Caco-2 (cell line): ENCODE data around the gene EMILIN2. TPM values are rescaled to one million over a fixed set of nuclear protein-coding genes. Genes with fewer than 3 reads are reported as not detected.
"Not testable (repeated sequence)": the region's sequence is repeated elsewhere in the genome, so short reads cannot be mapped to it uniquely, and the experiment has no call there.

Experiments
- BruUV-seq: library from RNA; stranded (reverse); fragments of 400-500 nt; replicated peaks from 2 replicates; lab custom pipeline; 2021; lab: Mats Ljungman, UMichigan
- CTCF ChIA-PET: fragments of 300-600 bp; sonication (Branson Sonifier 250); formaldehyde crosslinking; loops from one replicate; lab custom pipeline; 2022; ENCODE audit warnings: antibody characterized with exemption; lab: Charles Lee
- POLR2A ChIA-PET: fragments of 300-600 bp; sonication (Branson Sonifier 250); formaldehyde crosslinking; loops from one replicate; lab custom pipeline; 2022; ENCODE audit warnings: antibody characterized with exemption; lab: Charles Lee
- DNase-seq, 2 experiments: peaks; one replicate each; pipeline versions ENCODE4 v3.0.0 to v3.0.0-alpha.2; 2020 to 2022
- H3K27me3 ChIP-seq: replicated peaks from 2 replicates; pipeline ENCODE4 v1.6.0; 2011; ENCODE audit warnings: low read length; ENCODE audit not compliant: control insufficient read depth, insufficient read depth
- H3K36me3 ChIP-seq: 2 replicates; pipeline ENCODE4 v1.5.1; 2011; ENCODE audit warnings: low read length; ENCODE audit not compliant: control insufficient read depth, insufficient read depth
- H3K4me1 ChIP-seq: fragments of 250-450 bp; sonication (Bioruptor Pico); 2 replicates; pipeline ENCODE4 v1.5.1; 2020; ENCODE audit warnings: mild to moderate bottlenecking
- H3K4me3 ChIP-seq: 2 replicates; pipeline ENCODE4 v1.5.1; 2011; ENCODE audit warnings: low read depth, mild to moderate bottlenecking, control low read depth, low read length
- H3K9me3 ChIP-seq: fragments of 250-450 bp; sonication (Bioruptor Pico); 2 replicates; pipeline ENCODE4 v1.5.1; 2020; ENCODE audit warnings: mild to moderate bottlenecking, moderate library complexity
- H3K27ac Mint-ChIP-seq: one replicate; pipeline ENCODE4 v1.8.0; 2022; ENCODE audit warnings: mixed read lengths; ENCODE audit not compliant: unreplicated experiment
- H3K27me3 Mint-ChIP-seq: one replicate; pipeline ENCODE4 v1.8.0; 2022; ENCODE audit warnings: mixed read lengths; ENCODE audit not compliant: insufficient read depth, unreplicated experiment
- H3K36me3 Mint-ChIP-seq: one replicate; pipeline ENCODE4 v1.8.0; 2022; ENCODE audit warnings: mild to moderate bottlenecking, mixed read lengths; ENCODE audit not compliant: insufficient read depth, unreplicated experiment
- H3K4me1 Mint-ChIP-seq: one replicate; pipeline ENCODE4 v1.8.0; 2022; ENCODE audit warnings: low read depth, mixed read lengths; ENCODE audit not compliant: unreplicated experiment
- H3K4me3 Mint-ChIP-seq: one replicate; pipeline ENCODE4 v1.8.0; 2022; ENCODE audit warnings: mild to moderate bottlenecking, moderate library complexity, mixed read lengths; ENCODE audit not compliant: unreplicated experiment
- H3K9me3 Mint-ChIP-seq: one replicate; pipeline ENCODE4 v1.8.0; 2022; ENCODE audit warnings: mixed read lengths; ENCODE audit not compliant: unreplicated experiment
- CTCF ChIP-seq, 2 experiments: fragments of 200-600 bp in 1 of 2; IDR thresholded peaks; 1 replicate in 1 of 2; 2 replicates in 1 of 2; pipeline versions ENCODE4 v1.5.1 to v1.8.0; 2011 to 2022; ENCODE audit warnings: antibody characterized with exemption in 1 of 2, control low read depth in 1 of 2, inconsistent platforms in 1 of 2, low read depth in 1 of 2, low read length in 1 of 2, mild to moderate bottlenecking in 1 of 2, moderate library complexity in 1 of 2; ENCODE audit not compliant: insufficient read depth in 1 of 2, severe bottlenecking in 1 of 2, unreplicated experiment in 1 of 2
- intact Hi-C: fragments of 100-400 bp; cut with micrococcal nuclease; formaldehyde crosslinking; loops from one replicate; pipeline ENCODE4 v1.10.0; 2022; ENCODE audit not compliant: unreplicated experiment
- total RNA-seq: library from RNA; stranded (reverse); gene quantifications from 2 replicates; pipeline ENCODE4 v1.2.3, GENCODE V29; 2022

Gene EMILIN2
- total RNA-seq, 1 experiment from 2014 or later = 53.4 TPM

GRCh38 chr18:2805970-2806943 is 40.5 kb upstream of the EMILIN2 start:
- no TSS peak for BruUV-seq
- CTCF ChIA-PET = no interaction called here
- Mint-ChIP-seq H3K4me3 (no peak overlapping the region), H3K4me1 (peaks cover 9% of the 10 kb centered on the region), H3K36me3 (peaks cover 32% of the 10 kb centered on the region), H3K27me3 (no peaks in the 10 kb centered on the region), H3K27ac (no peak overlapping the region), H3K9me3 (peaks cover 12% of the 10 kb centered on the region)
- no peaks in the 10 kb centered on the region for H3K4me1 ChIP-seq
- no peak overlapping the region for H3K4me3 ChIP-seq
- POLR2A ChIA-PET = no interaction called here
- TF ChIP-seq CTCF (IDR thresholded peaks at IDR 0.05; ENCODE audit: insufficient read depth in 1 of 2, low read depth in 1 of 2, low read length in 1 of 2, severe bottlenecking in 1 of 2, unreplicated experiment in 1 of 2) = no peak
- intact Hi-C loops = loop anchor here (5.0 kb wide), 1 partner anchor 41 kb away; the partner anchor contains the start of gene EMILIN2
- no peaks in the 10 kb centered on the region for H3K27me3 ChIP-seq
- no peaks in the 10 kb centered on the region for H3K36me3 ChIP-seq
- H3K9me3 ChIP-seq = peaks cover 8% of the 10 kb centered on the region; the same call in 1 of the 2 replicates
- DNase-seq = no peak

- peaks cover 32% of the 10 kb centered on the region for H3K9me3 Mint-ChIP-seq
- H3K4me1 ChIP-seq, H3K27me3 ChIP-seq, H3K27me3 Mint-ChIP-seq, BruUV-seq, H3K4me3 ChIP-seq, H3K4me3 Mint-ChIP-seq, H3K27ac Mint-ChIP-seq, H3K4me1 Mint-ChIP-seq, H3K36me3 ChIP-seq, CTCF ChIA-PET, POLR2A ChIA-PET, DNase-seq: not testable (repeated sequence)
- H3K36me3 Mint-ChIP-seq = peaks cover 32% of the 10 kb centered on the region
- intact Hi-C loops = loop anchor here (5.0 kb wide), 1 partner anchor 39 kb away; the partner anchor contains the start of gene EMILIN2
- peaks cover 14% of the 10 kb centered on the region; the same call in 1 of the 2 replicates for H3K9me3 ChIP-seq
Observed at GRCh38 chr18:2808640-2809039, 38.2 kb upstream of the EMILIN2 start.

- H3K4me3 ChIP-seq, CTCF ChIA-PET, POLR2A ChIA-PET, DNase-seq, H3K4me1 ChIP-seq, H3K27me3 ChIP-seq, H3K36me3 ChIP-seq, H3K4me1 Mint-ChIP-seq, H3K27me3 Mint-ChIP-seq, H3K27ac Mint-ChIP-seq, H3K4me3 Mint-ChIP-seq, BruUV-seq: not testable (repeated sequence)
- peaks cover 14% of the 10 kb centered on the region for H3K9me3 ChIP-seq
- Mint-ChIP-seq H3K36me3 (peaks cover 32% of the 10 kb centered on the region), H3K9me3 (peaks cover 43% of the 10 kb centered on the region)
- intact Hi-C loops = loop anchor here (5.0 kb wide), 1 partner anchor 38 kb away; the partner anchor contains the start of gene EMILIN2
Observed at GRCh38 chr18:2809666-2810183, 37.1 kb upstream of the EMILIN2 start.

GRCh38 chr18:2811416-2811815 is 35.4 kb upstream of the EMILIN2 start:
- Mint-ChIP-seq H3K4me1 (peaks cover 9% of the 10 kb centered on the region), H3K27ac (no peak overlapping the region), H3K27me3 (no peaks in the 10 kb centered on the region), H3K36me3 (peaks cover 31% of the 10 kb centered on the region), H3K9me3 (peaks cover 59% of the 10 kb centered on the region), H3K4me3 (no peak overlapping the region)
- no peaks in the 10 kb centered on the region for H3K27me3 ChIP-seq
- H3K4me3 ChIP-seq = no peak overlapping the region
- TF ChIP-seq CTCF (IDR thresholded peaks at IDR 0.05; ENCODE audit: insufficient read depth in 1 of 2, low read depth in 1 of 2, low read length in 1 of 2, severe bottlenecking in 1 of 2, unreplicated experiment in 1 of 2) = no peak
- no peaks in the 10 kb centered on the region for H3K4me1 ChIP-seq
- no peaks in the 10 kb centered on the region for H3K36me3 ChIP-seq
- BruUV-seq = no TSS peak
- CTCF ChIA-PET = no interaction called here
- intact Hi-C loops = no loop called here
- POLR2A ChIA-PET = no interaction called here
- DNase-seq = no peak
- H3K9me3 ChIP-seq = peaks cover 19% of the 10 kb centered on the region
